ENCODE data around the gene ABCG1. TPM values are rescaled to one million over a fixed set of nuclear protein-coding genes. Genes with fewer than 3 reads are reported as not detected.

Gene ABCG1
- total RNA-seq, 1 experiment from 2014 or later = 6.0 TPM

GRCh38 chr21:42242611-42243010, 23.7 kb downstream of the ABCG1 start:
- no peak for DNase-seq (ENCODE audit: low spot score)
- in situ Hi-C loops (cut with HindIII; ENCODE audit: low sequenced_read_pairs) = no loop called here

GRCh38 chr21:42243026-42243425, 24.1 kb downstream of the ABCG1 start:
- no peak for DNase-seq (ENCODE audit: low spot score)
- in situ Hi-C loops (cut with HindIII; ENCODE audit: low sequenced_read_pairs) = no loop called here

- in situ Hi-C loops (cut with HindIII; ENCODE audit: low sequenced_read_pairs) = no loop called here
- DNase-seq (ENCODE audit: low spot score) = no peak
These were observed 26.6 kb downstream of the ABCG1 start for GRCh38 chr21:42245331-42246193.

GRCh38 chr21:42247716-42248115, 28.8 kb downstream of the ABCG1 start:
- in situ Hi-C loops (cut with HindIII; ENCODE audit: low sequenced_read_pairs) = no loop called here
- DNase-seq (ENCODE audit: low spot score) = no peak

- in situ Hi-C loops (cut with HindIII; ENCODE audit: low sequenced_read_pairs) = no loop called here
- no peak for DNase-seq (ENCODE audit: low spot score)
These were observed 29.3 kb downstream of the ABCG1 start for GRCh38 chr21:42248241-42248640.

GRCh38 chr21:42248783-42249597, 30.1 kb downstream of the ABCG1 start:
- in situ Hi-C loops (cut with HindIII; ENCODE audit: low sequenced_read_pairs) = no loop called here

GRCh38 chr21:42250422-42251403, 31.8 kb downstream of the ABCG1 start:
- in situ Hi-C loops (cut with HindIII; ENCODE audit: low sequenced_read_pairs) = no loop called here
- no peak for DNase-seq (ENCODE audit: low spot score)

More at GRCh38 chr21:42248783-42249597, 30.1 kb downstream of the ABCG1 start:
- DNase-seq (ENCODE audit: low spot score) = no peak

- DNase-seq (ENCODE audit: low spot score) = no peak
- in situ Hi-C loops (cut with HindIII; ENCODE audit: low sequenced_read_pairs) = no loop called here
These were observed 32.8 kb downstream of the ABCG1 start for GRCh38 chr21:42251654-42252324.

- in situ Hi-C loops (cut with HindIII; ENCODE audit: low sequenced_read_pairs) = no loop called here
- no peak for DNase-seq (ENCODE audit: low spot score)
These were observed 33.4 kb downstream of the ABCG1 start for GRCh38 chr21:42252325-42252654.

GRCh38 chr21:42252778-42253340, 33.9 kb downstream of the ABCG1 start:
- in situ Hi-C loops (cut with HindIII; ENCODE audit: low sequenced_read_pairs) = no loop called here
- no peak for DNase-seq (ENCODE audit: low spot score)

- in situ Hi-C loops (cut with HindIII; ENCODE audit: low sequenced_read_pairs) = no loop called here
- DNase-seq (ENCODE audit: low spot score) = no peak
These were observed 34.5 kb downstream of the ABCG1 start for GRCh38 chr21:42253466-42253865.

GRCh38 chr21:42254083-42254482, 35.1 kb downstream of the ABCG1 start:
- in situ Hi-C loops (cut with HindIII; ENCODE audit: low sequenced_read_pairs) = no loop called here
- no peak for DNase-seq (ENCODE audit: low spot score)

GRCh38 chr21:42254651-42255601, 36.0 kb downstream of the ABCG1 start:
- DNase-seq (ENCODE audit: low spot score) = no peak
- in situ Hi-C loops (cut with HindIII; ENCODE audit: low sequenced_read_pairs) = no loop called here

- in situ Hi-C loops (cut with HindIII; ENCODE audit: low sequenced_read_pairs) = no loop called here
- no peak for DNase-seq (ENCODE audit: low spot score)
These were observed 36.9 kb downstream of the ABCG1 start for GRCh38 chr21:42255825-42256224.

GRCh38 chr21:42256316-42256715, 37.4 kb downstream of the ABCG1 start:
- in situ Hi-C loops (cut with HindIII; ENCODE audit: low sequenced_read_pairs) = no loop called here
- no peak for DNase-seq (ENCODE audit: low spot score)

- DNase-seq (ENCODE audit: low spot score) = no peak
- in situ Hi-C loops (cut with HindIII; ENCODE audit: low sequenced_read_pairs) = no loop called here
These were observed 38.3 kb downstream of the ABCG1 start for GRCh38 chr21:42257091-42257765.

All from G401 (cell line).